ENCODE data around the gene MALRD1. TPM values are rescaled to one million over a fixed set of nuclear protein-coding genes. Genes with fewer than 3 reads are reported as not detected.

The MALRD1 gene
- total RNA-seq, 1 donor from 2014 or later: 0.45 TPM

- DNase-seq (ENCODE audit: low read depth): no peak
Observed at GRCh38 chr10:19683960-19684359, 635.4 kb downstream of the MALRD1 start.

GRCh38 chr10:19688344-19688743 lies 639.7 kb downstream of the MALRD1 start:
- Histone ChIP-seq H3K9ac (ENCODE audit: low read length) (no peak overlapping the region), H3K4me3 (ENCODE audit: insufficient read depth, low read depth, low read length) (no peak overlapping the region), H3K27me3 (ENCODE audit: insufficient read depth, low read length) (no peaks in the 10 kb centered on the region), H3K4me1 (ENCODE audit: insufficient read depth, low read length) (no peaks in the 10 kb centered on the region), H2AFZ (ENCODE audit: low read depth, low read length) (no peak overlapping the region), H3K27ac (ENCODE audit: low read depth, low read length) (no peak overlapping the region), H3K9me3 (ENCODE audit: insufficient read depth, low read depth, low read length) (no peaks in the 10 kb centered on the region), H3K79me2 (ENCODE audit: insufficient read depth, low read length) (no peaks in the 10 kb centered on the region), H3K4me2 (ENCODE audit: low read length) (no peak overlapping the region), H3K36me3 (ENCODE audit: insufficient read depth, low read length) (no peaks in the 10 kb centered on the region), H4K20me1 (ENCODE audit: insufficient read depth, low read length) (no peaks in the 10 kb centered on the region)
- Mint-ChIP-seq H3K4me1 (ENCODE audit: low read depth, unreplicated experiment) (peaks cover 4% of the 10 kb centered on the region), H3K36me3 (ENCODE audit: low read depth, unreplicated experiment) (no peaks in the 10 kb centered on the region), H3K27me3 (ENCODE audit: low read depth, unreplicated experiment) (no peaks in the 10 kb centered on the region), H3K27ac (ENCODE audit: unreplicated experiment) (no peak overlapping the region), H3K9me3 (ENCODE audit: unreplicated experiment) (peaks cover 2% of the 10 kb centered on the region), H3K4me3 (ENCODE audit: unreplicated experiment) (no peak overlapping the region)
- FAIRE-seq (no peak), DNase-seq (ENCODE audit: low read depth) (no peak)
- no peak for TF ChIP-seq CTCF (IDR thresholded peaks at IDR 0.05; ENCODE audit: insufficient read depth, low read depth, low read length)
- no peak for TF ChIP-seq EZH2 (IDR thresholded peaks at IDR 0.05; ENCODE audit: insufficient read depth, low read length)

More at GRCh38 chr10:19683960-19684359, 635.4 kb downstream of the MALRD1 start:
- no peak overlapping the region for H2AFZ ChIP-seq (ENCODE audit: low read depth, low read length)
- no peak overlapping the region for H3K27ac ChIP-seq (ENCODE audit: low read depth, low read length)
- H3K4me2 ChIP-seq (ENCODE audit: low read length): no peak overlapping the region
- no peaks in the 10 kb centered on the region for H3K9me3 ChIP-seq (ENCODE audit: insufficient read depth, low read depth, low read length)
- no peaks in the 10 kb centered on the region for H3K27me3 Mint-ChIP-seq (ENCODE audit: low read depth, unreplicated experiment)
- no peaks in the 10 kb centered on the region for H3K36me3 Mint-ChIP-seq (ENCODE audit: low read depth, unreplicated experiment)
- no peak overlapping the region for H3K4me3 ChIP-seq (ENCODE audit: insufficient read depth, low read depth, low read length)
- H3K4me1 Mint-ChIP-seq (ENCODE audit: low read depth, unreplicated experiment): peaks cover 4% of the 10 kb centered on the region
- no peaks in the 10 kb centered on the region for H3K27me3 ChIP-seq (ENCODE audit: insufficient read depth, low read length)
- no peak overlapping the region for H3K27ac Mint-ChIP-seq (ENCODE audit: unreplicated experiment)
- no peaks in the 10 kb centered on the region for H3K79me2 ChIP-seq (ENCODE audit: insufficient read depth, low read length)
- no peaks in the 10 kb centered on the region for H4K20me1 ChIP-seq (ENCODE audit: insufficient read depth, low read length)
- no peaks in the 10 kb centered on the region for H3K36me3 ChIP-seq (ENCODE audit: insufficient read depth, low read length)
- TF ChIP-seq EZH2 (IDR thresholded peaks at IDR 0.05; ENCODE audit: insufficient read depth, low read length): no peak
- no peak for TF ChIP-seq CTCF (IDR thresholded peaks at IDR 0.05; ENCODE audit: insufficient read depth, low read depth, low read length)
- no peak for FAIRE-seq
- no peaks in the 10 kb centered on the region for H3K4me1 ChIP-seq (ENCODE audit: insufficient read depth, low read length)
- no peak overlapping the region for H3K4me3 Mint-ChIP-seq (ENCODE audit: unreplicated experiment)
- no peak overlapping the region for H3K9ac ChIP-seq (ENCODE audit: low read length)
- peaks cover 5% of the 10 kb centered on the region for H3K9me3 Mint-ChIP-seq (ENCODE audit: unreplicated experiment)

GRCh38 chr10:19689231-19689630 lies 640.6 kb downstream of the MALRD1 start:
- no peak overlapping the region for H3K27ac ChIP-seq (ENCODE audit: low read depth, low read length)
- no peak overlapping the region for H2AFZ ChIP-seq (ENCODE audit: low read depth, low read length)
- peaks cover 2% of the 10 kb centered on the region for H3K4me1 Mint-ChIP-seq (ENCODE audit: low read depth, unreplicated experiment)
- no peak overlapping the region for H3K27ac Mint-ChIP-seq (ENCODE audit: unreplicated experiment)
- H4K20me1 ChIP-seq (ENCODE audit: insufficient read depth, low read length): no peaks in the 10 kb centered on the region
- no peaks in the 10 kb centered on the region for H3K79me2 ChIP-seq (ENCODE audit: insufficient read depth, low read length)
- no peaks in the 10 kb centered on the region for H3K27me3 ChIP-seq (ENCODE audit: insufficient read depth, low read length)
- H3K4me3 Mint-ChIP-seq (ENCODE audit: unreplicated experiment): no peak overlapping the region
- no peak overlapping the region for H3K9ac ChIP-seq (ENCODE audit: low read length)
- no peak overlapping the region for H3K4me2 ChIP-seq (ENCODE audit: low read length)
- H3K4me3 ChIP-seq (ENCODE audit: insufficient read depth, low read depth, low read length): no peak overlapping the region
- FAIRE-seq (no peak), DNase-seq (ENCODE audit: low read depth) (no peak)
- H3K27me3 Mint-ChIP-seq (ENCODE audit: low read depth, unreplicated experiment): no peaks in the 10 kb centered on the region
- H3K9me3 ChIP-seq (ENCODE audit: insufficient read depth, low read depth, low read length): no peaks in the 10 kb centered on the region
- H3K36me3 ChIP-seq (ENCODE audit: insufficient read depth, low read length): no peaks in the 10 kb centered on the region
- TF ChIP-seq CTCF (IDR thresholded peaks at IDR 0.05; ENCODE audit: insufficient read depth, low read depth, low read length) (no peak), EZH2 (IDR thresholded peaks at IDR 0.05; ENCODE audit: insufficient read depth, low read length) (no peak)
- H3K36me3 Mint-ChIP-seq (ENCODE audit: low read depth, unreplicated experiment): no peaks in the 10 kb centered on the region
- H3K9me3 Mint-ChIP-seq (ENCODE audit: unreplicated experiment): peaks cover 6% of the 10 kb centered on the region
- H3K4me1 ChIP-seq (ENCODE audit: insufficient read depth, low read length): no peaks in the 10 kb centered on the region
